NT2/D1 (cell line): Measurements from ENCODE around the gene MEPE.
"Not testable (repeated sequence)": the region's sequence is repeated elsewhere in the genome, so short reads cannot be mapped to it uniquely, and the experiment has no call there.

ENCODE experiments used
- DNase-seq: peaks from one replicate; pipeline ENCODE4 v3.0.0-alpha.2; 2011; ENCODE audit warnings: low read depth, low spot score
- H3K27me3 ChIP-seq: 2 replicates; pipeline ENCODE4 v1.6.0; 2011; ENCODE audit warnings: mild to moderate bottlenecking; ENCODE audit not compliant: insufficient read length, insufficient read depth
- H3K36me3 ChIP-seq: 2 replicates; pipeline ENCODE4 v1.6.1; 2011; ENCODE audit warnings: mild to moderate bottlenecking, low read length, mixed read lengths; ENCODE audit not compliant: insufficient read depth, insufficient read length
- H3K4me1 ChIP-seq: 2 replicates; pipeline ENCODE4 v1.5.1; 2011; ENCODE audit not compliant: insufficient read depth, insufficient read length
- H3K4me3 ChIP-seq: 2 replicates; pipeline ENCODE4 v1.5.1; 2011; ENCODE audit warnings: low read depth; ENCODE audit not compliant: insufficient read length
- H3K9ac ChIP-seq: 2 replicates; pipeline ENCODE4 v1.6.0; 2011; ENCODE audit warnings: low read depth; ENCODE audit not compliant: insufficient read length
- H3K9me3 ChIP-seq: 2 replicates; pipeline ENCODE4 v1.5.1; 2011; ENCODE audit warnings: mild to moderate bottlenecking, low read length; ENCODE audit not compliant: insufficient read depth
- SUZ12 ChIP-seq: IDR thresholded peaks from 2 replicates; pipeline ENCODE4 v1.6.1; 2011; ENCODE audit not compliant: insufficient read length, insufficient read depth; ENCODE audit errors: extremely low read depth
- YY1 ChIP-seq: IDR thresholded peaks from 2 replicates; pipeline ENCODE4 v1.6.1; 2011; ENCODE audit not compliant: insufficient read length, insufficient read depth
- ZNF274 ChIP-seq: IDR thresholded peaks from 2 replicates; pipeline ENCODE4 v1.6.1; 2011; ENCODE audit warnings: mild to moderate bottlenecking, low read depth, low read length

MEPE gene

GRCh38 chr4:87882321-87882720 lies 49.6 kb downstream of the MEPE start:
- no peak overlapping the region for H3K9ac ChIP-seq
- no peaks in the 10 kb centered on the region for H3K4me1 ChIP-seq
- TF ChIP-seq YY1 (no peak), SUZ12 (no peak), ZNF274 (no peak)
- H3K36me3 ChIP-seq = no peaks in the 10 kb centered on the region
- no peak overlapping the region for H3K4me3 ChIP-seq
- no peaks in the 10 kb centered on the region for H3K27me3 ChIP-seq
- H3K9me3 ChIP-seq = no peaks in the 10 kb centered on the region
- no peak for DNase-seq

GRCh38 chr4:87882861-87883260 lies 50.1 kb downstream of the MEPE start:
- Histone ChIP-seq H3K4me3 (no peak overlapping the region), H3K27me3 (no peaks in the 10 kb centered on the region)
- TF ChIP-seq SUZ12 (no peak), YY1 (no peak), ZNF274 (no peak)

GRCh38 chr4:87884976-87885549 lies 52.3 kb downstream of the MEPE start:
- Histone ChIP-seq H3K9ac (no peak overlapping the region), H3K4me1 (no peaks in the 10 kb centered on the region), H3K9me3 (no peaks in the 10 kb centered on the region), H3K27me3 (no peaks in the 10 kb centered on the region), H3K4me3 (no peak overlapping the region), H3K36me3 (no peaks in the 10 kb centered on the region)
- TF ChIP-seq ZNF274 = no peak
- DNase-seq = no peak

More at GRCh38 chr4:87882861-87883260, 50.1 kb downstream of the MEPE start:
- no peaks in the 10 kb centered on the region for H3K36me3 ChIP-seq
- DNase-seq = no peak
- no peaks in the 10 kb centered on the region for H3K9me3 ChIP-seq
- H3K4me1 ChIP-seq = no peaks in the 10 kb centered on the region
- no peak overlapping the region for H3K9ac ChIP-seq

GRCh38 chr4:87886083-87886482 lies 53.3 kb downstream of the MEPE start:
- Histone ChIP-seq H3K9me3 (no peaks in the 10 kb centered on the region), H3K4me1 (no peaks in the 10 kb centered on the region), H3K36me3 (no peaks in the 10 kb centered on the region), H3K9ac (no peak overlapping the region), H3K27me3 (no peaks in the 10 kb centered on the region), H3K4me3 (no peak overlapping the region)
- no peak for TF ChIP-seq SUZ12
- no peak for TF ChIP-seq YY1
- TF ChIP-seq ZNF274 = no peak
- DNase-seq = no peak

- H3K4me3 ChIP-seq, H3K4me1 ChIP-seq, H3K9me3 ChIP-seq, H3K36me3 ChIP-seq, H3K27me3 ChIP-seq, H3K9ac ChIP-seq, DNase-seq: not testable (repeated sequence)
These were observed 58.0 kb downstream of the MEPE start for GRCh38 chr4:87890753-87891152.

GRCh38 chr4:87895964-87896621 lies 63.3 kb downstream of the MEPE start:
- Histone ChIP-seq H3K27me3 (no peaks in the 10 kb centered on the region), H3K36me3 (no peaks in the 10 kb centered on the region), H3K4me3 (no peak overlapping the region), H3K9me3 (no peaks in the 10 kb centered on the region), H3K4me1 (no peaks in the 10 kb centered on the region), H3K9ac (no peak overlapping the region)
- DNase-seq = peak; percentile 25
- TF ChIP-seq SUZ12 (no peak), ZNF274 (no peak), YY1 (no peak)
